A673 (cell line): ENCODE results near the gene LAMA2. TPM values are rescaled to one million over a fixed set of nuclear protein-coding genes. Genes with fewer than 3 reads are reported as not detected.

Source experiments
- BruUV-seq: library from RNA; stranded (reverse); fragments of 400-500 nt; replicated peaks from 2 replicates; lab custom pipeline; 2021; lab: Mats Ljungman, UMichigan
- CTCF ChIA-PET: fragments of 300-600 bp; sonication (Branson Sonifier 250); formaldehyde crosslinking; loops from one replicate; lab custom pipeline; 2022; ENCODE audit warnings: antibody characterized with exemption; lab: Charles Lee
- POLR2A ChIA-PET: fragments of 300-600 bp; sonication (Branson Sonifier 250); formaldehyde crosslinking; loops from one replicate; lab custom pipeline; 2022; ENCODE audit warnings: antibody characterized with exemption; ENCODE audit not compliant: low non-redundant PET; lab: Charles Lee
- DNase-seq: peaks from one replicate; pipeline ENCODE4 v3.0.0-alpha.2; 2015; ENCODE audit warnings: low spot score
- H3K27ac ChIP-seq: fragments of 200-600 bp; sonication (generic); 2 replicates; pipeline ENCODE4 v1.5.1; 2016; ENCODE audit warnings: mixed run types, low read depth, mild to moderate bottlenecking, mixed read lengths, antibody characterized with exemption, low read length; ENCODE audit not compliant: poor library complexity, severe bottlenecking
- H3K27me3 ChIP-seq: fragments of 200-600 bp; sonication (generic); replicated peaks from 2 replicates; pipeline ENCODE4 v1.6.1; 2017; ENCODE audit warnings: mixed run types, low read depth, mild to moderate bottlenecking, mixed read lengths, antibody characterized with exemption, low read length; ENCODE audit not compliant: insufficient read depth, poor library complexity
- H3K36me3 ChIP-seq: fragments of 200-600 bp; sonication (generic); 2 replicates; pipeline ENCODE4 v1.6.1; 2016; ENCODE audit warnings: mixed run types, mild to moderate bottlenecking, mixed read lengths, antibody characterized with exemption, low read length; ENCODE audit not compliant: insufficient read depth, poor library complexity, severe bottlenecking
- H3K4me1 ChIP-seq: fragments of 200-600 bp; sonication (generic); 2 replicates; pipeline ENCODE4 v1.6.1; 2017; ENCODE audit warnings: mixed run types, mild to moderate bottlenecking, mixed read lengths, antibody characterized with exemption, low read length; ENCODE audit not compliant: insufficient read depth, poor library complexity, severe bottlenecking
- H3K4me3 ChIP-seq: fragments of 200-600 bp; sonication (generic); 2 replicates; pipeline ENCODE4 v1.5.1; 2016; ENCODE audit warnings: low read depth, mixed run types, mild to moderate bottlenecking, mixed read lengths, low read length; ENCODE audit not compliant: poor library complexity, severe bottlenecking
- H3K9me3 ChIP-seq: fragments of 200-600 bp; sonication (generic); 2 replicates; pipeline ENCODE4 v1.6.1; 2016; ENCODE audit warnings: mixed run types, low read depth, mild to moderate bottlenecking, mixed read lengths, antibody characterized with exemption, low read length; ENCODE audit not compliant: poor library complexity, severe bottlenecking
- CTCF ChIP-seq: fragments of 300-800, 200-600 bp; sonication (generic); conservative IDR thresholded peaks from 2 replicates; pipeline ENCODE4 v1.5.1; 2017; ENCODE audit warnings: low read depth, mild to moderate bottlenecking, antibody characterized with exemption, low read length, moderate library complexity, mixed read lengths
- EZH2 ChIP-seq: fragments of 200-600 bp; sonication (generic); IDR thresholded peaks from 2 replicates; pipeline ENCODE4 v1.6.1; 2017; ENCODE audit warnings: borderline replicate concordance, low read depth, mild to moderate bottlenecking, mixed read lengths, antibody characterized with exemption, low read length; ENCODE audit not compliant: poor library complexity, severe bottlenecking
- intact Hi-C: fragments of 100-400 bp; cut with micrococcal nuclease; formaldehyde crosslinking; loops from one replicate; pipeline ENCODE4 v1.10.0; 2022; ENCODE audit not compliant: unreplicated experiment
- total RNA-seq: library from RNA; stranded (reverse); gene quantifications from 2 replicates; pipeline ENCODE4 v1.2.3, GENCODE V29; 2021

Gene LAMA2
- total RNA-seq, 1 experiment from 2014 or later = 2.2 TPM

GRCh38 chr6:129099696-129100095, 216.8 kb downstream of the LAMA2 start:
- Histone ChIP-seq H3K4me1 (peaks cover 7% of the 10 kb centered on the region), H3K36me3 (no peaks in the 10 kb centered on the region), H3K4me3 (no peak overlapping the region), H3K27ac (no peak overlapping the region), H3K9me3 (no peaks in the 10 kb centered on the region), H3K27me3 (no peaks in the 10 kb centered on the region)
- CTCF ChIA-PET = no interaction called here
- POLR2A ChIA-PET = no interaction called here
- intact Hi-C loops = no loop called here
- TF ChIP-seq EZH2 (no peak), CTCF (no peak)
- no TSS peak for BruUV-seq
- DNase-seq = no peak

GRCh38 chr6:129100164-129100563, 217.2 kb downstream of the LAMA2 start:
- TF ChIP-seq CTCF (no peak), EZH2 (no peak)
- no peak overlapping the region for H3K4me3 ChIP-seq
- H3K9me3 ChIP-seq = no peaks in the 10 kb centered on the region
- no peak overlapping the region for H3K27ac ChIP-seq
- CTCF ChIA-PET = no interaction called here
- peaks cover 12% of the 10 kb centered on the region for H3K4me1 ChIP-seq
- DNase-seq = no peak
- no TSS peak for BruUV-seq
- POLR2A ChIA-PET = no interaction called here
- H3K27me3 ChIP-seq = no peaks in the 10 kb centered on the region
- H3K36me3 ChIP-seq = no peaks in the 10 kb centered on the region
- intact Hi-C loops = no loop called here

GRCh38 chr6:129102741-129103140, 219.8 kb downstream of the LAMA2 start:
- ChIA-PET CTCF (no interaction called here), POLR2A (no interaction called here)
- Histone ChIP-seq H3K27me3 (no peaks in the 10 kb centered on the region), H3K27ac (no peak overlapping the region), H3K9me3 (no peaks in the 10 kb centered on the region), H3K4me3 (no peak overlapping the region), H3K36me3 (no peaks in the 10 kb centered on the region), H3K4me1 (peaks cover 16% of the 10 kb centered on the region)
- intact Hi-C loops = no loop called here
- TF ChIP-seq EZH2 (no peak), CTCF (no peak)
- BruUV-seq = no TSS peak
- no peak for DNase-seq
